ENCODE results near the gene TGFBR3. TPM values are rescaled to one million over a fixed set of nuclear protein-coding genes. Genes with fewer than 3 reads are reported as not detected.

Gene TGFBR3
- total and polyA plus RNA-seq, 2 experiments from 2014 or later, result 46.8 to 68.3 TPM

DNA sequence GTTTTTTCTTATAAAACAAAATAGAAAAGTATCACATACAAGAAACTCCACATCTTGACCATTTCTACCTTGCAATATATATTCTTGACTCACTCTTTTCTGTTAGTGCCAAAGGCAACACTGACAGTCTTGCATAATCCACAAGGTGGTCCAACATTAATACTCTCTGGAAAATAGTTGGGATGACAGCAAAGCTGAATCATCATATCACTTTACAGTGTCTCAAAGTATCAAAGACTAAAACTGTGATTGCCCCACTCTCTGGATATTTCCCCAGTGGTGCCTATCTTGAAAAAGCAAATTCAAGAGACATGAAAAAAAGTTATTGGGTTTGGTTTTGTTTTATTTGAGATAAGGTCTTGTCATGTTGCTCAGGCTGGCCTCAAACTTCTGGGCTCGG is 14.6 kb upstream of the TGFBR3 start:
- Histone ChIP-seq H3K9me3 (ENCODE audit: low read depth) (no peaks in the 10 kb centered on the region), H3K9me2 (replicated peaks; ENCODE audit: insufficient read depth) (no peaks in the 10 kb centered on the region), H3K4me3 (no peak overlapping the region), H3K36me3 (replicated peaks; ENCODE audit: insufficient read depth, low read depth) (no peaks in the 10 kb centered on the region), H4K20me1 (ENCODE audit: insufficient read depth, poor library complexity, severe bottlenecking) (no peaks in the 10 kb centered on the region), H3K4me2 (no peak overlapping the region), H3K27me3 (no peaks in the 10 kb centered on the region), H3K27ac (no peak overlapping the region), H3K4me1 (ENCODE audit: insufficient read depth) (no peaks in the 10 kb centered on the region), H2AFZ (no peak overlapping the region), H3K79me2 (no peaks in the 10 kb centered on the region)
- TF ChIP-seq EZH2 (IDR thresholded peaks at IDR 0.05; ENCODE audit: borderline replicate concordance) (no peak), EZH2phosphoT487 (IDR thresholded peaks at IDR 0.05; ENCODE audit: low read depth, severe bottlenecking, unreplicated experiment) (no peak)
- TF ChIP-seq, protein P1, sequence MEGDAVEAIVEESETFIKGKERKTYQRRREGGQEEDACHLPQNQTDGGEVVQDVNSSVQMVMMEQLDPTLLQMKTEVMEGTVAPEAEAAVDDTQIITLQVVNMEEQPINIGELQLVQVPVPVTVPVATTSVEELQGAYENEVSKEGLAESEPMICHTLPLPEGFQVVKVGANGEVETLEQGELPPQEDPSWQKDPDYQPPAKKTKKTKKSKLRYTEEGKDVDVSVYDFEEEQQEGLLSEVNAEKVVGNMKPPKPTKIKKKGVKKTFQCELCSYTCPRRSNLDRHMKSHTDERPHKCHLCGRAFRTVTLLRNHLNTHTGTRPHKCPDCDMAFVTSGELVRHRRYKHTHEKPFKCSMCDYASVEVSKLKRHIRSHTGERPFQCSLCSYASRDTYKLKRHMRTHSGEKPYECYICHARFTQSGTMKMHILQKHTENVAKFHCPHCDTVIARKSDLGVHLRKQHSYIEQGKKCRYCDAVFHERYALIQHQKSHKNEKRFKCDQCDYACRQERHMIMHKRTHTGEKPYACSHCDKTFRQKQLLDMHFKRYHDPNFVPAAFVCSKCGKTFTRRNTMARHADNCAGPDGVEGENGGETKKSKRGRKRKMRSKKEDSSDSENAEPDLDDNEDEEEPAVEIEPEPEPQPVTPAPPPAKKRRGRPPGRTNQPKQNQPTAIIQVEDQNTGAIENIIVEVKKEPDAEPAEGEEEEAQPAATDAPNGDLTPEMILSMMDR (IDR thresholded peaks at IDR 0.05; ENCODE audit: poor library complexity), result no peak
- DNase-seq (ENCODE audit: low spot score), result no peak
- 80% methylated on average over 1 of the region's 1 CpG for WGBS (ENCODE audit: low lambda C conversion rate, missing lambda C conversion rate)

DNA sequence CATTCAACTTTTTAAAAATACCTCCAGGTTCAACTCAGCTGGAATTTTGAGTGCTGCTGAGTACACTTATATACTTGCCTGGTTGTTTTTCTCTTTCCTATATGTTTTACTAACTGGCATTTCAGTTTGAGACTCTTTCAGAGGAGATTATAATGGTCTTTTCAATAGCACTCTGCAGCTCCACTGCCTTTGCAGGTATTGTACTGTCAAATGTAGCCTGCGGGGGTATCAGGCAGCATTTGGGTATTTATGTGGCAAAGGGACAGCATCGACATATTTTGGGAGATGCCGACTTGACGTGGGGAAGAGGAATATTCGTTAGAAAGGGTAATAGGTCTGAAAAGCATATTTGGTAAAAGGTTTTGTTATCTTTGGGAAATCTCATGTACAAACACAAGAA is 11.1 kb upstream of the TGFBR3 start:
- no peak overlapping the region for H3K4me2 ChIP-seq
- TF ChIP-seq EZH2phosphoT487 (IDR thresholded peaks at IDR 0.05; ENCODE audit: low read depth, severe bottlenecking, unreplicated experiment) (no peak), EZH2 (IDR thresholded peaks at IDR 0.05; ENCODE audit: borderline replicate concordance) (no peak)
- TF ChIP-seq, protein P1 (IDR thresholded peaks at IDR 0.05; ENCODE audit: poor library complexity), result no peak
- H3K4me3 ChIP-seq, result no peak overlapping the region
- no peak overlapping the region for H2AFZ ChIP-seq
- H4K20me1 ChIP-seq (ENCODE audit: insufficient read depth, poor library complexity, severe bottlenecking), result no peaks in the 10 kb centered on the region
- H3K36me3 ChIP-seq (replicated peaks; ENCODE audit: insufficient read depth, low read depth), result no peaks in the 10 kb centered on the region
- DNase-seq (ENCODE audit: low spot score), result no peak
- H3K27me3 ChIP-seq, result no peaks in the 10 kb centered on the region
- no peaks in the 10 kb centered on the region for H3K9me2 ChIP-seq (replicated peaks; ENCODE audit: insufficient read depth)
- H3K27ac ChIP-seq, result no peak overlapping the region
- H3K9me3 ChIP-seq (ENCODE audit: low read depth), result no peaks in the 10 kb centered on the region
- WGBS (ENCODE audit: low lambda C conversion rate, missing lambda C conversion rate), result 76% methylated on average over 5 of the region's 5 CpGs
- peaks cover 4% of the 10 kb centered on the region for H3K4me1 ChIP-seq (ENCODE audit: insufficient read depth)
- H3K79me2 ChIP-seq, result no peaks in the 10 kb centered on the region

DNA sequence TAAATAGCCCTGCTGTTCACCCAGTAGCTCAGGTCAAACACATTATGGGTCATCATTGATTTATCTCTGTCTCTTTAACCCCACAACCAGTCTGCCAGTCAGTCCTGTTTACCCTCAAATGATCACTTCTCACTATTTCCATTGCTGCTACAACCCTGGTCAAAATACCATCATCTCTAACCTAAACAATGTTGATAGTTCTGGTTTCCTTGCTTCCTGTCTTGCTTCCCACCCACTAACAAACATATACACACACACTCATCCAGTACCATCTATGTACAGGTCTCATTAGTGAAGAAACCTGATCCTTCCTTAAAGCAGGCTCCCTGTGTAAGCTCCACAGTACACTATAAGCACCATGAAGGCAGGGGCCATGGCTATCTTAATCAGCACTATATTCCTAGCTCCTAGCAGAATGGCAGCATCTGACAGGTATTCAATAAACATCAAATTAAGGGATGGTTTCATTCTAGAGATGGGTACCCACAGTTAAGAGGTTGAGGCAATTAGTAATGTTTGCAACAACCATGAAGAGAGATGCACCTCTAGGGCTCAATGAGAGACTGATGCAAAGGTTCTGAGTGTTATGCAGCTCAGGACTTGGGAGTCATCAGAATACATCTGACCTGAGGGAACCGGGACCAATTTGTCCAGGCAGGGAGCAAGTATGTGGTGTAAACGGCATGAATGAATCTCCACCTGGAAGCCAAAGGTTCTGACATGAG is 10.0 kb upstream of the TGFBR3 start:
- no peaks in the 10 kb centered on the region for H3K9me2 ChIP-seq (replicated peaks; ENCODE audit: insufficient read depth)
- TF ChIP-seq, protein P1 (IDR thresholded peaks at IDR 0.05; ENCODE audit: poor library complexity), result no peak
- TF ChIP-seq EZH2 (IDR thresholded peaks at IDR 0.05; ENCODE audit: borderline replicate concordance), result no peak
- H3K4me1 ChIP-seq (ENCODE audit: insufficient read depth), result peaks cover 4% of the 10 kb centered on the region
- DNase-seq (ENCODE audit: low spot score), result no peak
- no peaks in the 10 kb centered on the region for H3K36me3 ChIP-seq (replicated peaks; ENCODE audit: insufficient read depth, low read depth)
- H4K20me1 ChIP-seq (ENCODE audit: insufficient read depth, poor library complexity, severe bottlenecking), result no peaks in the 10 kb centered on the region
- H2AFZ ChIP-seq, result no peak overlapping the region
- WGBS (ENCODE audit: low lambda C conversion rate, missing lambda C conversion rate), result 33% methylated on average over 2 of the region's 2 CpGs
- H3K4me3 ChIP-seq, result no peak overlapping the region
- no peaks in the 10 kb centered on the region for H3K9me3 ChIP-seq (ENCODE audit: low read depth)
- H3K4me2 ChIP-seq, result no peak overlapping the region
- H3K27me3 ChIP-seq, result no peaks in the 10 kb centered on the region
- no peak overlapping the region for H3K27ac ChIP-seq
- no peaks in the 10 kb centered on the region for H3K79me2 ChIP-seq
